ENCODE data around the gene GPT2. TPM values are rescaled to one million over a fixed set of nuclear protein-coding genes. Genes with fewer than 3 reads are reported as not detected.

The GPT2 gene
- total RNA-seq, 4 donors from 2014 or later, result 13.5 to 112 (median 55.7) TPM

DNA sequence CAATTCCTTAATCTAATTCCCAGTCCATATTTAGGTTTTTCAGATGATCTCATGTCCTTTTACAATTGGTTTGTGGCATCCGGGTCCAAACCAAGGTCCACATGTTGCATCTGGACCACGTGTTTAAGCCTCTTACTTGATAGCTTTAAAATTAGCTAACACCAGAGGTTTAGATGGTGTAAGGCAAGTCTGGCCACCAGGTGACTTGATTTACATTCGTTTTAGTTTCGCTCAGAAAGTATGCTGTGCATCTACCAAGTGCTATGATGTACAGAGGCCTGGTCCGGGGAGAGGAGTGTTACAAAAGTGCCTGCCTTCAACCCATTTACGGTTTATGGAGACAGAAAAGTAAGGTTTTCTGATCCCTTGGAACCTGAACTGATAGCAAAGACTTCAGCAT lies 90.2 kb downstream of the GPT2 start:
- H3K4me1 ChIP-seq, result peaks cover 32% of the 10 kb centered on the region in 2 donors
- TF ChIP-seq POLR2A (IDR thresholded peaks at IDR 0.05), result no peak
- TF ChIP-seq, protein P1, sequence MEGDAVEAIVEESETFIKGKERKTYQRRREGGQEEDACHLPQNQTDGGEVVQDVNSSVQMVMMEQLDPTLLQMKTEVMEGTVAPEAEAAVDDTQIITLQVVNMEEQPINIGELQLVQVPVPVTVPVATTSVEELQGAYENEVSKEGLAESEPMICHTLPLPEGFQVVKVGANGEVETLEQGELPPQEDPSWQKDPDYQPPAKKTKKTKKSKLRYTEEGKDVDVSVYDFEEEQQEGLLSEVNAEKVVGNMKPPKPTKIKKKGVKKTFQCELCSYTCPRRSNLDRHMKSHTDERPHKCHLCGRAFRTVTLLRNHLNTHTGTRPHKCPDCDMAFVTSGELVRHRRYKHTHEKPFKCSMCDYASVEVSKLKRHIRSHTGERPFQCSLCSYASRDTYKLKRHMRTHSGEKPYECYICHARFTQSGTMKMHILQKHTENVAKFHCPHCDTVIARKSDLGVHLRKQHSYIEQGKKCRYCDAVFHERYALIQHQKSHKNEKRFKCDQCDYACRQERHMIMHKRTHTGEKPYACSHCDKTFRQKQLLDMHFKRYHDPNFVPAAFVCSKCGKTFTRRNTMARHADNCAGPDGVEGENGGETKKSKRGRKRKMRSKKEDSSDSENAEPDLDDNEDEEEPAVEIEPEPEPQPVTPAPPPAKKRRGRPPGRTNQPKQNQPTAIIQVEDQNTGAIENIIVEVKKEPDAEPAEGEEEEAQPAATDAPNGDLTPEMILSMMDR (IDR thresholded peaks at IDR 0.05 in 4 of 5, conservative IDR thresholded peaks at IDR 0.05 in 1 of 5), result no peak
- DNase-seq (no peak), ATAC-seq (peak in 1 of 2 donors; percentile 23)
- H3K9me3 ChIP-seq, result no peaks in the 10 kb centered on the region
- intact Hi-C loops (cut with DNase I; ENCODE audit: low total_unique reads), result loop anchor here (5.0 to 10.0 kb wide), 2 partner anchors 327 to 1410 kb away; partner anchors contain the start of gene SIAH1
- H3K36me3 ChIP-seq, result no peaks in the 10 kb centered on the region
- H3K27me3 ChIP-seq, result no peaks in the 10 kb centered on the region
- H3K27ac ChIP-seq, result peak overlapping the region; percentile 95 to 98 (median 98)
- H3K4me3 ChIP-seq, result peak overlapping the region; percentile 65 to 93 (median 86)
- in situ Hi-C loops (cut with MboI; ENCODE audit: low sequenced_read_pairs in 4 of 4), result no loop called here

DNA sequence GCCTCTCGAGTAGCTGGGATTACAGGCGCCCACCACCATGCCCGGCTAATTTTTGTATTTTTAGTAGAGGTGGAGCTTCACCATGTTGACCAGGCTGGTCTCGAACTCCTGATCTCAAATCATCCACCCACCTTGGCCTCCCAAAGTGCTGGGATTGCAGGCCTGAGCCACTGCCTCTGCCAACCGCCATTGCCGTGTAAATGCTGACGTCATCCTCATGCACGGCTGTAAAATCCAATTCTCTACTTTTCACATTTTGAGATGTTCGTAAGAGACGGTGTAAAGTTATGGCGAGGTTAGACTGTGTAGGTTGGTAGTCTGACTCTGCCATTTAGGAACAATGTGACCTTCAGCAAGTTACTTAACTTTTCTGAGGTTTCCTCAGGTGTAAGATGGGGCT lies 91.0 kb downstream of the GPT2 start:
- no peaks in the 10 kb centered on the region for H3K36me3 ChIP-seq

DNA sequence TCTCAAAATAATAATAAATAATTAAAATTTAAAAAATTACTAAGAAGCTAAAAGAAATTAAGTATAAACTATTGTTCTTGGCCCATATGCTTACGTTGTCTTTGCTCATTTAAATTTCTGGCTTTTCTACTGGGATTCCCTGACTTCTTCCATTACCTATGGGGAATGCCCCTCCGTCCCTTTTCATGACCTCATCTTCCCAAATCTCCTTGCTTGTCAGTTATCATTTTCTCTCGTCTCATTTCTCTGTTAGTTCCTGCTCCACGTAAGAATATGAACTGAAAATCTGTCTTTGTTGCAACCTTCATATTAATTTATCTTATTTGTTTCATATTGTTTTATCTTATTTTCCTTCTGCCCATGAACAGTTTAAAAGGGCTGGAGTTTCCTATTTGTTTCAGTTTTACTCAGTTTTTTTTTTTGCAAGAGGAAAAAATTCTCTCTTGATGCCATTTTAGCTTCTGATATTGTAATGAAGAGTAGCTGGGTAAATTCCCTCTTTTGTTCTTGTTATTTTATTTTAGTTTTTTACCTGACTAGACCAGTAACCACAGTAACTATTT lies 91.8 kb downstream of the GPT2 start:
- no peak overlapping the region for H3K4me3 ChIP-seq
- intact Hi-C loops (cut with DNase I; ENCODE audit: low total_unique reads), result loop anchor here (10.0 kb wide), 1 partner anchor 1409 kb away; the partner anchor contains the start of gene SIAH1
- H3K27ac ChIP-seq, result no peak overlapping the region
- no peaks in the 10 kb centered on the region for H3K9me3 ChIP-seq
- no peaks in the 10 kb centered on the region for H3K36me3 ChIP-seq
- ATAC-seq (no peak), DNase-seq (no peak)
- no peaks in the 10 kb centered on the region for H3K27me3 ChIP-seq
- peaks cover 21% of the 10 kb centered on the region in 2 donors for H3K4me1 ChIP-seq
- in situ Hi-C loops (cut with MboI; ENCODE audit: low sequenced_read_pairs in 4 of 4), result no loop called here
- no peak for TF ChIP-seq POLR2A (IDR thresholded peaks at IDR 0.05)

More for the DNA sequence above, 91.0 kb downstream of the GPT2 start:
- no peak overlapping the region for H3K4me3 ChIP-seq
- H3K27me3 ChIP-seq, result no peaks in the 10 kb centered on the region
- peaks cover 24% of the 10 kb centered on the region in 2 donors for H3K4me1 ChIP-seq
- no peak for DNase-seq
- no peak for ATAC-seq
- H3K9me3 ChIP-seq, result no peaks in the 10 kb centered on the region
- H3K27ac ChIP-seq, result peak overlapping the region in 1 of 4 donors; percentile 98
- TF ChIP-seq, protein P1 (IDR thresholded peaks at IDR 0.05 in 4 of 5, conservative IDR thresholded peaks at IDR 0.05 in 1 of 5), result no peak
- TF ChIP-seq POLR2A (IDR thresholded peaks at IDR 0.05), result no peak
- intact Hi-C loops (cut with DNase I; ENCODE audit: low total_unique reads) (loop anchor here (10.0 kb wide), 1 partner anchor 1410 kb away; the partner anchor contains the start of gene SIAH1), in situ Hi-C loops (cut with MboI; ENCODE audit: low sequenced_read_pairs in 4 of 4) (no loop called here)

DNA sequence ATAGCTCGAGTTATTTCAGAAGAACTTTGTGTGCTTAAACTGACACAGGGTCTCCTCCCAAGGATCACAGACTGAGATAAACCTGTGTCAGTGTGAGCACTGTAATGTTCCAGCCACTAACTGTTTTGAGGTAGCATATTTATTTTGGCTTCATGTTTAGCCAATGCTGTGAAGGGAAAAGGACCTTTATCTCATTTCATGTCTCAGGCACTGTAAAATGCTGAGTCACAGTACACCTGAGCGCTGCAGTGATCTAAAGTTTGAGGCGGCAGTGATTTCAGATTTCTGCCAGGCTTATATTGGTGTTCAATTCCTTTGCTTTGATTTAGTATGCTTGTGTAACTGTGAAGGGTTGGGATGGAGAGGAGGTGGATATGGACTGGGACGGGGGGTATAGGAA lies 92.4 kb downstream of the GPT2 start:
- no peak overlapping the region for H3K27ac ChIP-seq
- H3K4me1 ChIP-seq, result peaks cover 18 to 20% of the 10 kb centered on the region in 2 donors
- H3K9me3 ChIP-seq, result no peaks in the 10 kb centered on the region
- in situ Hi-C loops (cut with MboI; ENCODE audit: low sequenced_read_pairs in 4 of 4), result no loop called here
- H3K36me3 ChIP-seq, result no peaks in the 10 kb centered on the region
- H3K4me3 ChIP-seq, result no peak overlapping the region
- intact Hi-C loops (cut with DNase I; ENCODE audit: low total_unique reads), result loop anchor here (10.0 kb wide), 1 partner anchor 1408 kb away; the partner anchor contains the start of gene SIAH1
- H3K27me3 ChIP-seq, result no peaks in the 10 kb centered on the region
- ATAC-seq, result no peak
- TF ChIP-seq, protein P1 (IDR thresholded peaks at IDR 0.05 in 4 of 5, conservative IDR thresholded peaks at IDR 0.05 in 1 of 5), result no peak
- no peak for TF ChIP-seq POLR2A (IDR thresholded peaks at IDR 0.05)
- DNase-seq, result no peak

Other genes starting within 250 kb of the GPT2 start
- gene VPS35, start 195.2 kb upstream of the GPT2 start, total RNA-seq, result 10 to 100 TPM; 30.0 to 60.1 (median 41.4) TPM
- gene ORC6, start 194.7 kb upstream of the GPT2 start, total RNA-seq, result 1 to 10 TPM in 3 of 4 donors, under 1 TPM in 1; 0.40 to 5.7 (median 1.2) TPM
- gene MYLK3, start 136.0 kb upstream of the GPT2 start, total RNA-seq, result 1 to 10 TPM; 2.4 to 9.2 (median 5.2) TPM
- gene C16orf87, start 53.2 kb upstream of the GPT2 start, total RNA-seq, result 10 to 100 TPM; 13.5 to 22.4 (median 20.3) TPM
- 10 to 100 TPM; 57.4 to 79.6 (median 70.5) TPM for gene DNAJA2, start 89.3 kb downstream of the GPT2 start, total RNA-seq